ENCODE measurements around the gene ITFG1. TPM values are rescaled to one million over a fixed set of nuclear protein-coding genes. Genes with fewer than 3 reads are reported as not detected.

Gene ITFG1
- polyA plus RNA-seq, 3 donors, result 28.9 to 62.5 (median 35.3) TPM

GRCh38 chr16:47254756-47255155 lies 206.1 kb downstream of the ITFG1 start:
- intact Hi-C loops (cut with micrococcal nuclease), result no loop called here
- Histone ChIP-seq H3K27ac (ENCODE audit: low read depth in 1 of 2, low read length in 2 of 2) (no peak overlapping the region), H3K27me3 (ENCODE audit: control insufficient read depth in 2 of 2, insufficient read depth in 2 of 2, low read length in 2 of 2) (no peaks in the 10 kb centered on the region), H3K9ac (ENCODE audit: insufficient read depth, low read length, poor library complexity, severe bottlenecking) (no peak overlapping the region), H3K9me3 (replicated peaks in 1 of 2; ENCODE audit: control insufficient read depth in 1 of 2, insufficient read depth in 1 of 2, low read length in 2 of 2) (no peaks in the 10 kb centered on the region), H3K4me3 (replicated peaks in 1 of 3; ENCODE audit: low read depth in 2 of 3, low read length in 3 of 3) (no peak overlapping the region), H3K4me2 (replicated peaks; ENCODE audit: extremely low read depth, low read length, poor library complexity, severe bottlenecking) (no peak overlapping the region), H4K20me1 (ENCODE audit: insufficient read depth, low read length) (no peaks in the 10 kb centered on the region), H3K4me1 (ENCODE audit: control insufficient read depth in 1 of 2, insufficient read depth in 2 of 2, low read length in 2 of 2) (no peaks in the 10 kb centered on the region), H2AFZ (ENCODE audit: insufficient read depth, low read depth, low read length, poor library complexity, severe bottlenecking) (no peak overlapping the region), H3K36me3 (replicated peaks in 1 of 2; ENCODE audit: control insufficient read depth in 1 of 2, insufficient read depth in 2 of 2, low read length in 2 of 2) (peaks cover 23 to 57% of the 10 kb centered on the region in 2 donors), H3K79me2 (ENCODE audit: insufficient read depth, low read length) (no peaks in the 10 kb centered on the region)
- no peaks in the 10 kb centered on the region for H3K9me3 Mint-ChIP-seq
- peaks cover 0 to 2% (median 0%) of the 10 kb centered on the region in 3 donors for H3K27me3 Mint-ChIP-seq (ENCODE audit: low read depth in 3 of 3)
- TF ChIP-seq CTCF (IDR thresholded peaks at IDR 0.05), result no peak
- no peaks in the 10 kb centered on the region for H3K4me1 Mint-ChIP-seq
- H3K36me3 Mint-ChIP-seq, result peaks cover 40 to 46% of the 10 kb centered on the region in 2 donors
- no peak overlapping the region for H3K4me3 Mint-ChIP-seq
- WGBS (ENCODE audit: insufficient coverage), result 100% methylated on average over 2 of the region's 6 CpGs
- DNase-seq, result no peak
- no peak overlapping the region for H3K27ac Mint-ChIP-seq

- Histone ChIP-seq H2AFZ (ENCODE audit: insufficient read depth, low read depth, low read length, poor library complexity, severe bottlenecking) (no peak overlapping the region), H3K9ac (ENCODE audit: insufficient read depth, low read length, poor library complexity, severe bottlenecking) (no peak overlapping the region), H3K4me3 (replicated peaks in 1 of 3; ENCODE audit: low read depth in 2 of 3, low read length in 3 of 3) (no peak overlapping the region), H3K27ac (ENCODE audit: low read depth in 1 of 2, low read length in 2 of 2) (no peak overlapping the region), H4K20me1 (ENCODE audit: insufficient read depth, low read length) (no peaks in the 10 kb centered on the region), H3K9me3 (replicated peaks in 1 of 2; ENCODE audit: control insufficient read depth in 1 of 2, insufficient read depth in 1 of 2, low read length in 2 of 2) (no peaks in the 10 kb centered on the region), H3K4me2 (replicated peaks; ENCODE audit: extremely low read depth, low read length, poor library complexity, severe bottlenecking) (no peak overlapping the region), H3K36me3 (replicated peaks in 1 of 2; ENCODE audit: control insufficient read depth in 1 of 2, insufficient read depth in 2 of 2, low read length in 2 of 2) (peaks cover 5 to 38% of the 10 kb centered on the region in 2 donors), H3K4me1 (ENCODE audit: control insufficient read depth in 1 of 2, insufficient read depth in 2 of 2, low read length in 2 of 2) (no peaks in the 10 kb centered on the region), H3K27me3 (ENCODE audit: control insufficient read depth in 2 of 2, insufficient read depth in 2 of 2, low read length in 2 of 2) (no peaks in the 10 kb centered on the region), H3K79me2 (ENCODE audit: insufficient read depth, low read length) (no peaks in the 10 kb centered on the region)
- 100% methylated on average over 2 of the region's 2 CpGs for WGBS (ENCODE audit: insufficient coverage)
- Mint-ChIP-seq H3K36me3 (peaks cover 26% of the 10 kb centered on the region in 2 donors), H3K27ac (no peak overlapping the region), H3K9me3 (no peaks in the 10 kb centered on the region), H3K4me3 (no peak overlapping the region), H3K4me1 (no peaks in the 10 kb centered on the region), H3K27me3 (ENCODE audit: low read depth in 3 of 3) (no peaks in the 10 kb centered on the region)
- no peak for DNase-seq
- TF ChIP-seq CTCF (IDR thresholded peaks at IDR 0.05), result no peak
- intact Hi-C loops (cut with micrococcal nuclease), result no loop called here
These were observed 209.9 kb downstream of the ITFG1 start for GRCh38 chr16:47250983-47251382.

Data from CD14-positive monocyte (primary cell).